Cardiac fibroblast (primary cell): Measurements from ENCODE around the gene CTR9.

Experiments
- DNase-seq, 2 donors: peaks; one replicate each; pipeline versions ENCODE4 v3.0.0 to v3.0.0-alpha.2; 2010; ENCODE audit warnings: low read depth in 2 of 2
- H3K4me3 ChIP-seq, 2 donors: replicated peaks in 1 of 2; 1 replicate in 1 of 2; 2 replicates in 1 of 2; pipeline ENCODE4 v1.5.1; 2011; ENCODE audit warnings: low read depth in 2 of 2, low read length in 2 of 2, mild to moderate bottlenecking in 2 of 2, moderate library complexity in 1 of 2
- CTCF ChIP-seq: IDR thresholded peaks from one replicate; pipeline ENCODE4 v1.5.1; 2011; ENCODE audit warnings: low read depth, mild to moderate bottlenecking, low read length, inconsistent platforms

CTR9 gene

DNA sequence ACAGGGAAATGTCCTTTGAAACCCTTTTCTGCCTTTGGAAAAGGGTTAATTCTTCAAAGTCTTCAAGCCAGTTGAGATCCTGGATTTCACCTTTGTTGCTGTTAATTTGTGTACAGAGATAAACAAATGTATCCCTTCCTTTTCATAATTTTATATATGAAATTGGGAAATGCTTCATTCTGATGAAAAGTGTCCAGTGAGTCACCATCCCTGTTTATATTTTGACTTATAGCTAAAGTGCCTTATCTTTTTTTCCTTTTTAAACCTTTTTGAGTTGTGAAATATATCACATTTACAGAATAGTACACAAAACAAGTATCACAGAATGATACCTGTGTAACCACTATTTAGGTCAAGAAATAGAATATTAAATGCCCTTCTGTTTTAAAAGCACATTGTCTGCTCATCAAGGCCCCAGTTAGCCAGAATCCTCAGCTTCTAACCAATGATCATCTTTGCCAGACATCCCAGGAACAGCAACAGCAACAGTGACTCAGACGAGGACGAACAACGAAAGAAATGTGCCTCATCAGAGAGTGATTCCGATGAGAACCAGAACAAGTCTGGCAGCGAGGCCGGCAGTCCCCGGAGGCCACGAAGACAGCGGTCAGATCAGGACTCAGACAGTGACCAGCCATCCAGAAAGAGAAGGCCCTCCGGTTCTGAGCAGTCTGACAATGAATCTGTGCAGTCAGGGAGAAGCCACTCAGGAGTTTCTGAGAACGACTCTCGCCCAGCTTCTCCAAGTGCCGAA is 27.3 kb downstream of the CTR9 start:
- H3K4me3 ChIP-seq = peak overlapping the region in 1 of 2 donors; percentile 15
- no peak for TF ChIP-seq CTCF
- DNase-seq = peak; percentile 77 to 98

- peak in 1 of 2 donors; percentile 40 for DNase-seq
- H3K4me3 ChIP-seq = no peak overlapping the region
- no peak for TF ChIP-seq CTCF
Observed at GRCh38 chr11:10779086-10779485, 28.0 kb downstream of the CTR9 start.

DNA sequence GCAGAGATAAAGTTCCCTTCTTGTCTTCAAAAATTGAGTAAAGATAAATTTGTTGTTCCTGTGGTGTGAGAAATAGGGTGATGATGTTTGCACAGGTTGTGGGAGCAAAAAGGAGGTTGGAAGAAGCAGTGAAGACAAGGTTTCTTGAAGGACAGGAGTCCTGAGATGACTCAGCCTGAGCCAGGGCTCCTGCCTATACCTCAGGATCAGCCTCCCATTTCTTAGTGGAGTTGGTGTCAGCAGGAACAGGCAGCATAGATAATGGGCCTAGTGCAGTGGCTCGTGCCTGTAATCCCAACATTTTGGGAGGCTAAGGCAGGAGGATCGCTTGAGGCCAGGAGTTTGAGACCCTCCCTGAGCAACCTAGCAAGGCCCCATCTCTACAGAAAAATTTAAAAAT is 29.0 kb downstream of the CTR9 start:
- DNase-seq = no peak
- no peak for TF ChIP-seq CTCF
- H3K4me3 ChIP-seq = no peak overlapping the region

DNA sequence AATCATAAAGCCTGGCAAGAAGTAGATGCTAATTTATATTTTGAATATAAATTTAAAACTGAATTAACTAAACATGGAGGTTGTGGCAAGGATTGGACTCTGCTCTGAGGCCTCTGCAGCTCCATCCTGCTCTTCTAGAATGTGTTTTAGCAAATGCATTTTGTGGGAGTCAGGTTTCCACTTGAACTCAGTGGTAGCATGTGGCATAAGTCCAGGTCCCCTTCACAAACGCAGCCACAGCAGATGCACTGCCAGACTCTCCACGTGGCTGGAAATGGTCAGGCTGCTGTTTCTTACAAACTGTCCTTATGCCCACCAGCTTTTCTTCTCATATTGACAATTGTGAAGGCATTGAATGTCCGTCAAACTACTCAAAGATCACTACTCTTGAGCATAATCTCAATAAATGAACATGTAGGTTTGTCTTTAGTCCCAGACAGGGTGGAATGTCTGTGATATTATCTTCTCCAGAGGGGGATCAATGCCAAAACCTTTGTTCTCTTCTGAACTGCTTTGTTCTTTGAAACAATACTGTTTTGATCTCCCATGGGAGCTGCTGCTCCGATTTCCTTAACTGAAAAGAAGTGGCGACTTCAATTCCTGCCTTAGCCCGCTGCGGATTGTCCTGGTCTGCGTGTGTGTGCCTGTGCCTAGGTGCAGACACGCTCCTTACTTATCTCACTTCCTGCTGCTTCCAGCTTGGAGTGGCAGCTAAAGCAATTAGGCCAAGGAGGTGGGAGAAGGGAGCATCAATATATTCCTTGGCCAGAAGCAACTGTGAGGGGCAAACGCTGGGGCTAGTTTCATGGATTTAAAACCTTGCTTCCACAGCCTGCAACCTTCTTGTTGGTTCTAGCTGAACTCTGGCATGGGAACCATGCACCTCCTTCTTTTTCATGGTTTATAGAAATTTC is 33.4 kb downstream of the CTR9 start:
- no peak for TF ChIP-seq CTCF
- DNase-seq = peak; percentile 43 to 50
- no peak overlapping the region for H3K4me3 ChIP-seq

GRCh38 chr11:10785146-10785474 is 34.1 kb downstream of the CTR9 start:
- no peak for DNase-seq
- no peak overlapping the region for H3K4me3 ChIP-seq
- no peak for TF ChIP-seq CTCF

- no peak for TF ChIP-seq CTCF
- no peak overlapping the region for H3K4me3 ChIP-seq
- no peak for DNase-seq
Observed at GRCh38 chr11:10786451-10786850, 35.4 kb downstream of the CTR9 start.
